Body of pancreas (tissue), 4 donors: ENCODE measurements around the gene TIPIN.

Source experiments
- POLR2A ChIP-seq, 3 donors: fragments of 450-650 bp; IDR thresholded peaks; one replicate each; pipeline ENCODE4 v1.6.1; 2016; ENCODE audit warnings: antibody characterized with exemption in 3 of 3, mild to moderate bottlenecking in 2 of 3
- TF ChIP-seq, protein P1 (sequence below), 7 experiments: fragments of 450-650 bp in 4 of 7; fragments of 200-600 bp in 3 of 7; sonication (generic) in 3 of 7; IDR thresholded peaks; one replicate each; pipeline ENCODE4 v1.5.1; 2016 to 2019; ENCODE audit warnings: antibody characterized with exemption in 7 of 7

GRCh38 chr15:66302489-66303278 lies 53.8 kb downstream of the TIPIN start:
- TF ChIP-seq, protein P1, sequence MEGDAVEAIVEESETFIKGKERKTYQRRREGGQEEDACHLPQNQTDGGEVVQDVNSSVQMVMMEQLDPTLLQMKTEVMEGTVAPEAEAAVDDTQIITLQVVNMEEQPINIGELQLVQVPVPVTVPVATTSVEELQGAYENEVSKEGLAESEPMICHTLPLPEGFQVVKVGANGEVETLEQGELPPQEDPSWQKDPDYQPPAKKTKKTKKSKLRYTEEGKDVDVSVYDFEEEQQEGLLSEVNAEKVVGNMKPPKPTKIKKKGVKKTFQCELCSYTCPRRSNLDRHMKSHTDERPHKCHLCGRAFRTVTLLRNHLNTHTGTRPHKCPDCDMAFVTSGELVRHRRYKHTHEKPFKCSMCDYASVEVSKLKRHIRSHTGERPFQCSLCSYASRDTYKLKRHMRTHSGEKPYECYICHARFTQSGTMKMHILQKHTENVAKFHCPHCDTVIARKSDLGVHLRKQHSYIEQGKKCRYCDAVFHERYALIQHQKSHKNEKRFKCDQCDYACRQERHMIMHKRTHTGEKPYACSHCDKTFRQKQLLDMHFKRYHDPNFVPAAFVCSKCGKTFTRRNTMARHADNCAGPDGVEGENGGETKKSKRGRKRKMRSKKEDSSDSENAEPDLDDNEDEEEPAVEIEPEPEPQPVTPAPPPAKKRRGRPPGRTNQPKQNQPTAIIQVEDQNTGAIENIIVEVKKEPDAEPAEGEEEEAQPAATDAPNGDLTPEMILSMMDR (IDR thresholded peaks at IDR 0.05), result no peak
- no peak for TF ChIP-seq POLR2A (IDR thresholded peaks at IDR 0.05)
